Esophagus squamous epithelium (tissue), 4 donors: ENCODE data around the gene PIWIL1.

ENCODE experiments used
- CTCF ChIP-seq, 6 experiments: fragments of 450-650 bp in 4 of 6; fragments of 200-600 bp in 2 of 6; sonication (generic) in 2 of 6; IDR thresholded peaks; one replicate each; pipeline ENCODE4 v1.5.1; 2016 to 2019; ENCODE audit warnings: antibody characterized with exemption in 6 of 6, mild to moderate bottlenecking in 4 of 6, moderate library complexity in 4 of 6
- POLR2A ChIP-seq, 4 donors: fragments of 450-650 bp; IDR thresholded peaks; one replicate each; pipeline ENCODE4 v1.6.1; 2017; ENCODE audit warnings: antibody characterized with exemption in 4 of 4, mild to moderate bottlenecking in 4 of 4, moderate library complexity in 3 of 4

- no peak for TF ChIP-seq CTCF (IDR thresholded peaks at IDR 0.05)
- TF ChIP-seq POLR2A (IDR thresholded peaks at IDR 0.05) = no peak
These were observed 28.5 kb downstream of the PIWIL1 start for GRCh38 chr12:130366159-130366558.
